Keratinocyte (primary cell): ENCODE measurements around the gene PER2.

Source experiments
- EZH2 ChIP-seq: IDR thresholded peaks from one replicate; pipeline ENCODE4 v1.6.1; 2012; ENCODE audit warnings: inconsistent platforms, mild to moderate bottlenecking, low read length, moderate library complexity
- TF ChIP-seq, protein P1 (sequence below), 3 experiments: IDR thresholded peaks in 1 of 3; conservative IDR thresholded peaks in 1 of 3; optimal IDR thresholded peaks in 1 of 3; 2 replicates in 2 of 3; 3 replicates in 1 of 3; pipeline versions ENCODE3 to v1.5.1; 2011; ENCODE audit warnings: low read length in 3 of 3, mild to moderate bottlenecking in 3 of 3, moderate library complexity in 2 of 3, control low read depth in 1 of 3, inconsistent platforms in 1 of 3; ENCODE audit not compliant: insufficient read depth in 2 of 3; ENCODE audit errors: extremely low read depth in 1 of 3

DNA sequence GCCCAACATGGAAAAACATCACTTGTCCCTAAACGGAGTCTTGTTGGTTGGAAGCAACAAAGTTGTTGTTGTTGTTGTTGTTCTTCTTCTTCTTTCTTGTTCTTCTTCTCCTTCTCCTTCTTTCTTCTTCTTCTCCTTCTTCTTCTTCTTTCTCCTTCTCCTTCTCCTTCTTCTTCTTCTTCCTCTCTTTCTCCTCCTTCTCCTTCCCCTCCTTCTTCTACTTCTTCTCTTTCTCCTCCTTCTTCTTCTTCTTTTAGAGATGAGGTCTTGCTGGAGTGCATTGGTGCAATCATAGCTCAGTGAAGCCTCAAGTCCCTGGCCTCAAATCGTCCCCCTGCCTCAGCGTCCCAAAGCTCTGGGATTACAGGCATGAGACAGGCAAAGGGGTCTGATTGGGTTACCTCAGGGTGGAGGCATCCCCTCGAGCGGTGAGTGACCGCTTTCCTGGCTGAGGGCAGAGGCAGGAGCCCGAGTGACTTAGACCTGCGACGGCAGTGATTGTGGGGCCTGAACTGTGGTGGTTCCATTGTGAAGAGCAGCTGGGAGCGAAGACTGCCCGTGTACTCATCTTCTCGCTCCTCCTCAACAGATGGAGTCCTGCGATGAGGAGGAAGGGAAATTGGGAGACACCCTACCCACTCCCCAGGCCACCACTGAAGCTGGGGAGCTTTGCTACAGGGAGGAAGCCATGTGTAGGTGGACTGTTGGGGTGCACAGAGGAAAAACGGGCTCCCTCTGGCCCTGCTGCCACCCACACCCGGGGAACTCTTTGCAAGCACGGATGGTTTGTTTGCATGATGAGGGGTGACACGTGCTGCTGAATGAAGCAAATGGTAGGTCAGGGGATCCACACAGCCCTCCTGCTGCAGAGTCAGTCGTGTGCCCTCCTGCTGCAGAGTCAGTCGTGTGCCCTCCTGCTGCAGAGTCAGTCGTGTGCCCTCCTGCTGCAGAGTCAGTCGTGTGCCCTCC lies 7.0 kb upstream of the PER2 start:
- TF ChIP-seq, protein P1, sequence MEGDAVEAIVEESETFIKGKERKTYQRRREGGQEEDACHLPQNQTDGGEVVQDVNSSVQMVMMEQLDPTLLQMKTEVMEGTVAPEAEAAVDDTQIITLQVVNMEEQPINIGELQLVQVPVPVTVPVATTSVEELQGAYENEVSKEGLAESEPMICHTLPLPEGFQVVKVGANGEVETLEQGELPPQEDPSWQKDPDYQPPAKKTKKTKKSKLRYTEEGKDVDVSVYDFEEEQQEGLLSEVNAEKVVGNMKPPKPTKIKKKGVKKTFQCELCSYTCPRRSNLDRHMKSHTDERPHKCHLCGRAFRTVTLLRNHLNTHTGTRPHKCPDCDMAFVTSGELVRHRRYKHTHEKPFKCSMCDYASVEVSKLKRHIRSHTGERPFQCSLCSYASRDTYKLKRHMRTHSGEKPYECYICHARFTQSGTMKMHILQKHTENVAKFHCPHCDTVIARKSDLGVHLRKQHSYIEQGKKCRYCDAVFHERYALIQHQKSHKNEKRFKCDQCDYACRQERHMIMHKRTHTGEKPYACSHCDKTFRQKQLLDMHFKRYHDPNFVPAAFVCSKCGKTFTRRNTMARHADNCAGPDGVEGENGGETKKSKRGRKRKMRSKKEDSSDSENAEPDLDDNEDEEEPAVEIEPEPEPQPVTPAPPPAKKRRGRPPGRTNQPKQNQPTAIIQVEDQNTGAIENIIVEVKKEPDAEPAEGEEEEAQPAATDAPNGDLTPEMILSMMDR (optimal IDR thresholded peaks at IDR 0.05 in 1 of 3, IDR thresholded peaks at IDR 0.05 in 1 of 3, conservative IDR thresholded peaks at IDR 0.05 in 1 of 3; ENCODE audit: extremely low read depth in 1 of 3, insufficient read depth in 2 of 3, low read length in 3 of 3), result no peak
- no peak for TF ChIP-seq EZH2
